Brain microvascular endothelial cell (primary cell): ENCODE data around the gene ZRANB1.
"Not testable (repeated sequence)": the region's sequence is repeated elsewhere in the genome, so short reads cannot be mapped to it uniquely, and the experiment has no call there.

ENCODE experiments used
- DNase-seq: peaks from one replicate; pipeline ENCODE4 v3.0.0-alpha.2; 2020
- H3K27ac ChIP-seq: fragments of 250-450 bp; sonication (Bioruptor Pico); 2 replicates; pipeline ENCODE4 v1.5.1; 2020; ENCODE audit warnings: mild to moderate bottlenecking, moderate library complexity
- H3K27me3 ChIP-seq: fragments of 250-450 bp; sonication (Bioruptor Pico); replicated peaks from 2 replicates; pipeline ENCODE4 v1.5.1; 2020; ENCODE audit warnings: mild to moderate bottlenecking
- H3K36me3 ChIP-seq: fragments of 250-450 bp; sonication (Bioruptor Pico); replicated peaks from 2 replicates; pipeline ENCODE4 v1.5.1; 2020; ENCODE audit warnings: mild to moderate bottlenecking
- H3K4me3 ChIP-seq: 2 replicates; pipeline ENCODE4 v1.5.1; 2011; ENCODE audit warnings: low read depth, mild to moderate bottlenecking, control low read depth, low read length, moderate library complexity
- CTCF ChIP-seq: IDR thresholded peaks from 2 replicates; pipeline ENCODE4 v1.5.1; 2011; ENCODE audit warnings: low read depth, mild to moderate bottlenecking, moderate library complexity, low read length, control low read depth, inconsistent platforms; ENCODE audit errors: missing control alignments
- in situ Hi-C: cut with HindIII; loops from 2 replicates; pipeline ENCODE4 v1.10.0; 2017; ENCODE audit warnings: low sequenced_read_pairs, low pct_ligation_motif_present

Gene ZRANB1

GRCh38 chr10:124987788-124988187 is 45.9 kb downstream of the ZRANB1 start:
- in situ Hi-C loops: no loop called here
- no peak for TF ChIP-seq CTCF
- DNase-seq: no peak
- Histone ChIP-seq H3K36me3 (peaks cover 61% of the 10 kb centered on the region), H3K27ac (no peak overlapping the region), H3K4me3 (no peak overlapping the region), H3K27me3 (no peaks in the 10 kb centered on the region)

DNA sequence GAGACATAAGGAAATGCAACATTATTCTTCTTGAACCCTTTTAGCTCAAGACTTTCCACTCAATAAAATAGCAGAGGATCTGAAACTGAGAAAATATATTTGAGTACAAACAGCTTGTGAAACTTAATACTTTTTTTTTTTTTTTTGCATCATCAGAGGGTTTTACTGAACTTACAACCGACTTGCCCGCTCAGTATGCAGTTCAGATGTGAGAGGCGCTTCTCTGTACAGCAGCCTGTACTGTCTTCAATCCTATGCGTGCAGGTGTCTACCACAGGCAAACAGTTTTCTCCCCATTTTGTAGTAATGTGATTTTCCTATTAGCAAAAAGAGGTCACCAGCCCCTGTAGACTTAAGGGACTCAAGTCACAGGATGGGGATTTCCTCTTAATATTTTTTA is 46.8 kb downstream of the ZRANB1 start:
- H3K27ac ChIP-seq, DNase-seq, in situ Hi-C loops, H3K27me3 ChIP-seq, H3K4me3 ChIP-seq: not testable (repeated sequence)
- H3K36me3 ChIP-seq: peaks cover 61% of the 10 kb centered on the region

DNA sequence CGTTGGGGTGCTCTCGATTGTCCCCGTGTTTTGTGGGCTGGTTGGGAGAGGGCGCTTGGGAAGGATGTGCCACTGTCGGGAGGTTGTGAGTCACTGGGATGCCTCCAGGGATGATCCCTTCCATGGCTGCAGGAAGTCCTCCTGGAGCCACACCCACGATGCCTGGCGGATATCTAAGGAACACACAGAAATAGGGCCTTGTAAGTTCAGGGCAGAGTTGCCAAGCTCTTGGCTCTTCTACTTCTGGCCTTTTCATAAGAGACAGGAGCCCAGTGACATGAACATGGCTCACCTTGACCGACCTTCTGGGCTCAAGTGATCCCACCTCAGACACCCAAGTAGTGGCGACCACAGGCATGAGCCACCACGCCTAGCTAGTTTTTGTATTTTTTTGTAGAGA is 47.6 kb downstream of the ZRANB1 start:
- TF ChIP-seq CTCF: no peak
- DNase-seq: no peak
- peaks cover 63% of the 10 kb centered on the region for H3K36me3 ChIP-seq
- no peak overlapping the region for H3K4me3 ChIP-seq
- in situ Hi-C loops: no loop called here
- H3K27me3 ChIP-seq: no peaks in the 10 kb centered on the region
- no peak overlapping the region for H3K27ac ChIP-seq

DNA sequence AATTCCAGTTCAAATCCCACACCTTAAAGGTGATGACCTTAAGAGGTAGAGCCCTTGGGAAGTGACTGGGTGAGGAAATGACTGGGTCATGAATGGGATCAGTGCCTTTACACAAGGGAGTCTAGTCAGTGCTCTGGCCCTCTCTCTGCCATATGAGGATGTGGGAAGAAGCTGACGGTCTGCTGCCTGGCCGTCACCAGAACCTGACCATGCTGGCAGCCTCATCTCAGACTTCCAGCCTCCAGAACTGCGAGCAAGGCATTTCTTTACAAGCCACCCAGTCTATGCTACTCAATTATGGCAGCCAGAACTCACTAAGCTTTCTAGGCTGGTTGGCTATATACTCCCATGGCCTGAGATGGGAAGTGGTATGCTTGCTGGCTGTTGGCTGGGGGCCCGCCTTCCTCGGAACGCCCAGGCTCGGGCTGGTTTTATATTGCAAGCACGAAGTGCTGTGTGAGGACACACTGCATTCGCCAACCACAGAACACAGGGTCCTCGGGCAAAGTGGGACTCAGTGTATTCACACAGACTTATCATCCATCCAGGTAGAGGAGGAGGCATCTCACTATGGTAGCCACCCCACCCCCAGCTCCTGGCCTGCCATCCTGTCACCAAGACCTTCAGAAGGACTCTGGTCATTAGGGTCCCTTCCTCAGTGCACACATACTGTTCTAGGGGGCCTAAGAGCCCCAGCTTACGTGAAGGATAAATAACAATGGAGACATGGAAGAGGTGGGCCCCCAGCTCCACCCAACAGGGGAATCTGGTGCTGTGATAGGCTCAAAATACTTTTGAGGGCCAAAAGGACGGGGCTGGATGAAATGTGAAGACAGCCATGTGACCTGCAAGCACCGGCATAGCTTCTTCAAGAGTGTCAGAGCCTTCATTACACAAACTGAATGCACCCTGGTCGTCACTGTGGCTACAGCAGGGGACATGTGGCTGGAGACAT is 49.0 kb downstream of the ZRANB1 start:
- no peak for DNase-seq
- no peak for TF ChIP-seq CTCF

DNA sequence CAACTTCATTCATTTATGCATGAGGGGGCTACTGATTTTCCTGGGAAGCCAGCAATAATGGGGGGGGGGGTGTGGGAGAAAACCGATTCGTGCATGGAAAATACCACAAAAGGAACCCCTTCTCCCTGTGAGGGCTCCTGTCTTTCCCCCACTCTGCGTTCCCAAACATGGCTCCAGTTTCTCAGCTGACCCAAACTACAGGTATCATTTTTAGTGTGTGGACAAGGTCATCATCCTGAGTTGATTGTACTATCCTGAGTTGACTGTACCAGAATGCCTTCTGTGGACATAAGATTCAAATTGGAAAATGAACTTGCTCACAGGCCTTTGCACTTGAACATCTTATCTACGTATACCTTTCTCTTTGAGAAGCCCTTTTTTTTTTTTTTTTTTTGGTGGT is 49.9 kb downstream of the ZRANB1 start:
- H3K36me3 ChIP-seq: peaks cover 68% of the 10 kb centered on the region
- in situ Hi-C loops: no loop called here
- DNase-seq: no peak

More for the DNA sequence above, 49.0 kb downstream of the ZRANB1 start:
- Histone ChIP-seq H3K27ac (no peak overlapping the region), H3K36me3 (peaks cover 61% of the 10 kb centered on the region), H3K4me3 (no peak overlapping the region), H3K27me3 (no peaks in the 10 kb centered on the region)
- in situ Hi-C loops: no loop called here

More for the DNA sequence above, 49.9 kb downstream of the ZRANB1 start:
- no peak overlapping the region for H3K27ac ChIP-seq
- H3K4me3 ChIP-seq: no peak overlapping the region
- H3K27me3 ChIP-seq: no peaks in the 10 kb centered on the region
- no peak for TF ChIP-seq CTCF
